Breast epithelium (tissue), 4 donors: ENCODE data around the gene NPIPB6. TPM values are rescaled to one million over a fixed set of nuclear protein-coding genes. Genes with fewer than 3 reads are reported as not detected.
A peak's percentile ranks its signal among the peaks of the same experiment; 100 is the strongest.

Source experiments
- DNase-seq, 2 donors: peaks; one replicate each; pipeline ENCODE4 v3.0.0-alpha.2; 2019; ENCODE audit warnings: low spot score in 2 of 2
- H3K27ac ChIP-seq, 2 donors: fragments of 200-600 bp; sonication (generic) in 1 of 2; one replicate each; pipeline ENCODE4 v1.5.1; 2016 to 2019; ENCODE audit warnings: mild to moderate bottlenecking in 1 of 2
- H3K27me3 ChIP-seq, 2 donors: fragments of 200-600 bp; sonication (generic) in 1 of 2; one replicate each; pipeline versions ENCODE4 v1.5.1 to v1.6.0; 2017 to 2019; ENCODE audit warnings: control low read depth in 1 of 2, mild to moderate bottlenecking in 1 of 2
- H3K36me3 ChIP-seq: fragments of 200-600 bp; one replicate; pipeline ENCODE4 v1.5.1; 2019
- H3K4me1 ChIP-seq, 2 donors: fragments of 200-600 bp; sonication (generic); one replicate each; pipeline ENCODE4 v1.5.1; 2016 to 2019; ENCODE audit warnings: control low read depth in 1 of 2
- H3K4me3 ChIP-seq, 3 donors: fragments of 200-600 bp; sonication (generic); 1 replicate in 2 of 3; 2 replicates in 1 of 3; pipeline ENCODE4 v1.5.1; 2016 to 2019; ENCODE audit warnings: mild to moderate bottlenecking in 3 of 3, moderate library complexity in 2 of 3
- H3K9me3 ChIP-seq, 2 donors: fragments of 200-600 bp; sonication (generic) in 1 of 2; one replicate each; pipeline ENCODE4 v1.5.1; 2016 to 2019; ENCODE audit warnings: control low read depth in 1 of 2
- CTCF ChIP-seq, 3 donors: fragments of 450-650 bp; IDR thresholded peaks; one replicate each; pipeline ENCODE4 v1.5.1; 2016 to 2017; ENCODE audit warnings: antibody characterized with exemption in 3 of 3, mild to moderate bottlenecking in 3 of 3, moderate library complexity in 3 of 3
- POLR2A ChIP-seq: fragments of 450-650 bp; IDR thresholded peaks from one replicate; pipeline ENCODE4 v1.6.1; 2016; ENCODE audit warnings: antibody characterized with exemption, mild to moderate bottlenecking, moderate library complexity
- POLR2AphosphoS5 ChIP-seq, 3 donors: sonication (generic); formaldehyde crosslinking; IDR thresholded peaks; one replicate each; pipeline ENCODE4 v1.6.1; 2017; ENCODE audit warnings: antibody characterized with exemption in 3 of 3
- intact Hi-C: fragments of 100-400 bp; cut with DNase I; formaldehyde crosslinking; loops from one replicate; pipeline ENCODE4 v1.15.1; 2023; ENCODE audit warnings: low total_unique reads
- total RNA-seq, 3 donors: library from RNA; depleted of rRNA; stranded (reverse); fragments of >200 nt; gene quantifications; one replicate each; pipeline ENCODE4 v1.1.0, GENCODE V29; 2016

NPIPB6 gene
- total RNA-seq, 3 donors from 2014 or later: 2.6 to 3.3 TPM; not detected in 1

- no peaks in the 10 kb centered on the region for H3K27me3 ChIP-seq
- no peak overlapping the region for H3K4me3 ChIP-seq
- no peaks in the 10 kb centered on the region for H3K9me3 ChIP-seq
- intact Hi-C loops: loop anchor here (5.0 kb wide), 1 partner anchor 47 kb away; no protein-coding TSS in a partner anchor
- no peaks in the 10 kb centered on the region for H3K36me3 ChIP-seq
- no peak for TF ChIP-seq POLR2AphosphoS5 (IDR thresholded peaks at IDR 0.05)
- TF ChIP-seq POLR2A: no peak
- TF ChIP-seq CTCF (IDR thresholded peaks at IDR 0.05): no peak
- no peaks in the 10 kb centered on the region for H3K4me1 ChIP-seq
- peak in 1 of 2 donors; percentile 57 for DNase-seq
- peak overlapping the region; percentile 50 to 85 for H3K27ac ChIP-seq
These were observed 38.9 kb downstream of the NPIPB6 start for GRCh38 chr16:28324235-28324886.

GRCh38 chr16:28321700-28322411 is 41.5 kb downstream of the NPIPB6 start:
- DNase-seq: no peak
- intact Hi-C loops: loop anchor here (5.0 kb wide), 1 partner anchor 45 kb away; no protein-coding TSS in a partner anchor

GRCh38 chr16:28320741-28321140 is 42.6 kb downstream of the NPIPB6 start:
- Histone ChIP-seq H3K36me3 (no peaks in the 10 kb centered on the region), H3K4me3 (no peak overlapping the region), H3K4me1 (no peaks in the 10 kb centered on the region), H3K27ac (no peak overlapping the region), H3K9me3 (no peaks in the 10 kb centered on the region), H3K27me3 (no peaks in the 10 kb centered on the region)
- TF ChIP-seq POLR2AphosphoS5 (IDR thresholded peaks at IDR 0.05): no peak
- TF ChIP-seq POLR2A: no peak
- no peak for TF ChIP-seq CTCF (IDR thresholded peaks at IDR 0.05)
- intact Hi-C loops: loop anchor here (5.0 kb wide), 1 partner anchor 43 kb away; no protein-coding TSS in a partner anchor
- no peak for DNase-seq

More at GRCh38 chr16:28321700-28322411, 41.5 kb downstream of the NPIPB6 start:
- TF ChIP-seq CTCF (IDR thresholded peaks at IDR 0.05): peak in 2 of 3 donors; percentile 49 to 54
- TF ChIP-seq POLR2A: no peak
- Histone ChIP-seq H3K4me3 (no peak overlapping the region), H3K27me3 (no peaks in the 10 kb centered on the region), H3K9me3 (no peaks in the 10 kb centered on the region), H3K27ac (no peak overlapping the region), H3K4me1 (no peaks in the 10 kb centered on the region), H3K36me3 (no peaks in the 10 kb centered on the region)

GRCh38 chr16:28320023-28320561 is 43.2 kb downstream of the NPIPB6 start:
- Histone ChIP-seq H3K4me3 (no peak overlapping the region), H3K27ac (no peak overlapping the region), H3K36me3 (no peaks in the 10 kb centered on the region), H3K4me1 (no peaks in the 10 kb centered on the region), H3K9me3 (no peaks in the 10 kb centered on the region), H3K27me3 (no peaks in the 10 kb centered on the region)
- no peak for DNase-seq
- intact Hi-C loops: loop anchor here (5.0 kb wide), 1 partner anchor 43 kb away; no protein-coding TSS in a partner anchor
- TF ChIP-seq POLR2A: no peak
- no peak for TF ChIP-seq CTCF (IDR thresholded peaks at IDR 0.05)
